GM23338 (cell line): ENCODE data around the gene ELFN1.

Source experiments
- CREB1 ChIP-seq: fragments of 250-450 bp; sonication (Bioruptor Pico); IDR thresholded peaks from 2 replicates; pipeline ENCODE4 v1.5.0; 2020; ENCODE audit warnings: low read depth, mild to moderate bottlenecking, moderate library complexity
- CTCF ChIP-seq, 2 experiments: fragments of 200-600 bp in 1 of 2; sonication (generic) in 1 of 2; conservative IDR thresholded peaks; 2 replicates each; pipeline versions ENCODE4 v1.5.1 to v1.6.1; 2016 to 2017; ENCODE audit warnings: antibody characterized with exemption in 2 of 2, low read depth in 2 of 2, mild to moderate bottlenecking in 2 of 2, moderate library complexity in 1 of 2
- ETS1 ChIP-seq: IDR thresholded peaks from 2 replicates; pipeline ENCODE4 v1.6.1; 2016; ENCODE audit warnings: antibody characterized with exemption
- EZH2 ChIP-seq: fragments of 200-600 bp; sonication (generic); IDR thresholded peaks from one replicate; pipeline ENCODE4 v1.8.0; 2017; ENCODE audit warnings: antibody characterized with exemption, mild to moderate bottlenecking, low read depth; ENCODE audit not compliant: unreplicated experiment
- EZH2phosphoT487 ChIP-seq: fragments of 200-600 bp; sonication (generic); IDR thresholded peaks from one replicate; pipeline ENCODE4 v1.8.1; 2018; ENCODE audit warnings: antibody characterized with exemption; ENCODE audit not compliant: unreplicated experiment
- JUNB ChIP-seq: IDR thresholded peaks from one replicate; pipeline ENCODE4 v1.6.1; 2016; ENCODE audit warnings: antibody characterized with exemption; ENCODE audit not compliant: unreplicated experiment
- NANOG ChIP-seq: IDR thresholded peaks from 2 replicates; pipeline ENCODE4 v1.6.1; 2016; ENCODE audit warnings: antibody characterized with exemption, borderline replicate concordance
- POLR2AphosphoS5 ChIP-seq: IDR thresholded peaks from 2 replicates; pipeline ENCODE4 v1.6.1; 2016; ENCODE audit warnings: antibody characterized with exemption, low read depth
- REST ChIP-seq: IDR thresholded peaks from one replicate; pipeline ENCODE4 v1.6.1; 2018; ENCODE audit warnings: antibody characterized with exemption; ENCODE audit not compliant: unreplicated experiment
- ZNF331 ChIP-seq: fragments of 250-450 bp; sonication (Bioruptor Pico); IDR thresholded peaks from 2 replicates; pipeline ENCODE4 v1.5.0; 2020; ENCODE audit warnings: low read depth, mild to moderate bottlenecking, moderate library complexity

- no peak for TF ChIP-seq CTCF (conservative IDR thresholded peaks at IDR 0.05; ENCODE audit: low read depth in 2 of 2)
- no peak for TF ChIP-seq EZH2
- TF ChIP-seq JUNB = no peak
- no peak for TF ChIP-seq POLR2AphosphoS5
- TF ChIP-seq CREB1 (CRISPR knock-in tag) = no peak
- no peak for TF ChIP-seq REST
- TF ChIP-seq ZNF331 = no peak
- no peak for TF ChIP-seq ETS1
- no peak for TF ChIP-seq NANOG
- TF ChIP-seq EZH2phosphoT487 = no peak
Measured at GRCh38 chr7:1777122-1777521, 107.0 kb downstream of the ELFN1 start.
